SW480 (cell line): Measurements from ENCODE around the gene MAN1C1.
"Not testable (repeated sequence)": the region's sequence is repeated elsewhere in the genome, so short reads cannot be mapped to it uniquely, and the experiment has no call there.

ENCODE experiments used
- DNase-seq: peaks from one replicate; pipeline ENCODE4 v3.0.0-alpha.2; 2016; ENCODE audit warnings: low spot score

Gene MAN1C1

DNA sequence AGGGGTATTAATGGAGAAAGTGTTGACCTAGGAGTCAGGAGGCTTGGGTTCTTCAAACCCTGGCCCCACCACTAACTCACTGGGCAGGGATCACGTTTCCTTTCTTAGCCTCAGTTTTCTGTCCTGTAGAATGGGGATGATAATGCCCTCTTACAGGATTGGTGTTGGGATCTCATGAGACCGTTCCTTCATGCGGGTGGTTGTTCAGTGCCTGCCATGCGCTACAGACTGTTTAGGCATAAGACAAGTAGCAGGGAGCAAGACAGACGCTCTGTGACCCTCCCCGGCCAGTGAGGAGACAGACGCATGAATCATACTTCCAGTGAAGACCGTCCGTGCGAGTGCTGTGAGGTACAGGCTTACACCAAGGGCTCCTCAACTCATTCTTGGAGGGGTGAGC, 81.7 kb downstream of the MAN1C1 start:
- no peak for DNase-seq

DNA sequence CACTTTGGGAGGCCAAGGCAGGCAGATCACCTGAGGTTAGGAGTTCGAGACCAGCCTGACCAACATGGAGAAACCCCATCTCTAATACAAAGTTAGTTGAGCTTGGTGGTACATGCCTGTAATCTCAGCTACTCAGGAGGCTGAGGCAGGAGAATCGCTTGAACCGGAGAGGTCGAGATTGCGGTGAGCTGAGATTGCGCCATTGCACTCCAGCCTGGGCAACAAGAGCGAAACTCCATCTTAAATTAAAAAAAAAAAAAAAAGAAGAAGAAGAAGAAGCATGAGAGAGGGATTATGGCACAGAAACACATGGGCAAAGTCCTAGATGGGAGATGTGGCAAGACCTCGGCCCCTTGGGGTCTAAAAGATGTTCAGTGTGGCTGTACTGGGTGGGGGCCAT, 82.5 kb downstream of the MAN1C1 start:
- DNase-seq, result not testable (repeated sequence)

DNA sequence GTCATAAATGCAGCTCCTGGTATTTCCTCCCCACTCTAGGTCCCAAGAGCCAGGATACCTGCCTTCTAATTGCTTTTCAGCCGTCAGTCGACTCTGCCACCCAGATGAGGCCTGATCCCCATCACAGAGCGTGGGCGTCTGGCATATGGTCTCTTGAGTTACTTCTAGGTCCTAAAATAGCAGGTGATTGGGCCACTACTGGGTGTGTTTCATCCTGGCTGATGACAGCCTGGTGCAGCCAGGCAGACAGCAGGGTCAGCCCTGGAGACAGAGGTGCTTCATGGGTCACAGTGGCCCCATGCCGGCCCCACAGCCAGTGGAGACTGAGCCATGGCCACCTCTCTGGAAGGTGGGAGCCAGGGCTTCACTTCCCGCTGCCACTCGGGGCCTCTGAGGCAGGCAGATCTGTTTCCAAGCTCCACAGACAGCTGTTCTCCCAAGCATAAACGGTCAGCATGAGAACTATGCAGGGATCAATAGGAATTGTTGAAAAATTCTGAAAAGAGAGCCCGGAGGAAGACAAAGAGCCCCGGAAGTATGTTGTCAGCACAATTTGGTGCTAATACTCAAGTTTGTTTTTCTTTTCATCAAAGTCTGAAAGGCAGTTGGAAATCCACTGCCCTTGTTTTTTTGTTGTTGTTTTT, 83.0 kb downstream of the MAN1C1 start:
- no peak for DNase-seq

- DNase-seq, result no peak
Observed at GRCh38 chr1:25700144-25700523, 83.5 kb downstream of the MAN1C1 start.

DNA sequence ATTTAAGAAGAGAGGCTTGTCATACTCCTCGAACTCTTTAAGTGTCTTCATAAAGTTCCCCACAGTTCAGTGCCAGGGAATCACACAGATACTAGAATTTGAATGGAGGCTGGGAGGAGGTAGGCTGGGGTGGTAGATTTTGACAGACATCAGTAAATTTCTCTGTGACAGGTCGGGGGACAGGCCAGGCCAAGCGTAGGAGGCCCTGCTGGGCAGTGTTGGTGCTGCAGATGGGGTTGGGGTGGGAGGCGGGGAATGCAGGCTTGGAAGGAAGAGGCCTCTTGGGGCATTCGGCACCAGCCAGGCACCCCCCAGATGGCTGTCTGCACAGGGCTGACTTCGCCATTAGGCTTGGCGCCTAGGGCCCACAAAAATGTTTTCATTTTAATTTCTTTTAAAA, 84.0 kb downstream of the MAN1C1 start:
- no peak for DNase-seq

DNA sequence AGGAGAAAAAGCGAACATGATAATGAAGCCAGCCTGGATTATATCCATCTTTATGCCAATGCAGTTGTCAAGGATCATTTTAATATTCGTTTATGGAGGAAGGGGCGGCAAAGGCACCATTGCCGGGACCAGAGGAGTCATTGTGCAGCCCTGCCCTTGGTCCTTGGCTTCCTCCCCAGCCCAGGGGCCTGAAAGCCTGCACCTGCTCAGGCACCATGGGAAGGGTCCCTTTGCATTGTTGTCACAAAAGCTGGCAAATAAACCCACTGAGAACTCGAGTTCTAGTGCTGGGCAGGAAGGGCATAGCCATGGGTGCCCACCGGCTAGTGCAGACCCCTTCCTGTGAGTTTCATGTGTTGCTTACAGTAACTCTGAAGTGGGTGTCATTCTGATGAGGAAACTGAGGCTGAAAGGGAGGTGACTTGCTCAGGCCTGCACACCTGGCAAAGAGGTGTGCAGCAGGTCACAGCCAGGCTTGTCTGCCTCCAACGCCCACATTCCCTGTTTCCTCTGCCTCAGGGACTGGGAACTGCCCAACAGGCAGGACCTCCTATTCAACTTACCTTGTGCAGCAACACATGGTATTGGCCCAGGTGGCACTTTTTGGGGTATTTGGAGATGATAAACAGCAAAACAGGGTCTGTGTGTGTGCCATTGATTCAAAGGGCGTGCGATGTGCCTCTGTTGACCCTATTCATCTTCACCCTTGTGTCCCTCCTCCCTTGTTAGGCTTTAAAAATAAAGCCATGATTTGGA, 84.6 kb downstream of the MAN1C1 start:
- no peak for DNase-seq

DNA sequence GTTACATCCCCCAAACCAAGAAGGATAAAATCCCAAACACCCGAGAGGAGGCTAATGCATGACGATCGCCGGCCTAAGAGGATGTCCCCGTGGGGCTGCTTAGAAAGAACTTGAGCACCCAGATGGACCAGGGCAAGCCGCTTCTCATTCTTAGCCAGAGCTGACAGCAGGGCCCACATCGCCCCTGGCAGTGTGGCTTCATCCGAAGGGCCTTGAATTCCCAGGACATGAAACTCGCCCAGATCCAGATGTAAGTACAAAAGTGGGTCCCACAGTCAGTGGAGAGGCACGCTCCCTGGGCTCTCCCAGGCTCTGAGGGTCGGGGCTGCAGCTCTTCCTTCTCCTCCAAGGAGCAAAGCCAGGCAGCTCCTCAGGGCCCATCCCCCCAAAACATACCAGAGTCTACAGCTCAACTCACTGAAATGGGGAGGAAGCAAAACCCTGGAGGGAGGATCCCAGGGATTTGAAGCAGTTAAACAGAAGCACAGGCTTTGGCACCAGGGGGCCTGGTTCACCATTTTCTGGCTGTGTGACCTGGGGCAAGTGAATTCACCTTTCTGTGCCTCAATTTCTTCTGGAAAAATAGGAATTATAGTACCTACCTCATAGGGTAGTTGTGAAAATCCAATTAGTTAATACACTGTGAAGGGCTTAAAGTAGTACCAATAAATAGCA, 85.6 kb downstream of the MAN1C1 start:
- no peak for DNase-seq

DNA sequence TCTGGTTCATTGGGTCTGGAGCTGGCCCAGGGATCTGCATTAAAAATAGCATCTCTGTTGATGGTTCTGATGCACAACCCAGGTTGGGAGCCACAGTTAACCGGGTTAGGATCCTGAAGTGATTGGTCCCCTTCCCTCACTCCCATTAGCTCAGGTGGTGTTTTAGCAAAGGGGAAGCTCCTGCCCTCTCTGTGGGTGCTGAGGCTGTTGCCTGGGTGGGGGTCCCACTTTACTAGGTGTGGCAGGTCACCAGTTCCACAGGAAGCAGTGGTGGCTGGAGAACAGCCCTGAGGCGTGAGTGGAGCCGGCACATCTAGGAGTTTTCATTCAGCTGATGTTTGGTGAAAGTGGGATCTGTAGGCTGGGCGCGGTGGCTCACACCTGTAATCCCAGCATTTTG, 86.5 kb downstream of the MAN1C1 start:
- DNase-seq, result no peak

DNA sequence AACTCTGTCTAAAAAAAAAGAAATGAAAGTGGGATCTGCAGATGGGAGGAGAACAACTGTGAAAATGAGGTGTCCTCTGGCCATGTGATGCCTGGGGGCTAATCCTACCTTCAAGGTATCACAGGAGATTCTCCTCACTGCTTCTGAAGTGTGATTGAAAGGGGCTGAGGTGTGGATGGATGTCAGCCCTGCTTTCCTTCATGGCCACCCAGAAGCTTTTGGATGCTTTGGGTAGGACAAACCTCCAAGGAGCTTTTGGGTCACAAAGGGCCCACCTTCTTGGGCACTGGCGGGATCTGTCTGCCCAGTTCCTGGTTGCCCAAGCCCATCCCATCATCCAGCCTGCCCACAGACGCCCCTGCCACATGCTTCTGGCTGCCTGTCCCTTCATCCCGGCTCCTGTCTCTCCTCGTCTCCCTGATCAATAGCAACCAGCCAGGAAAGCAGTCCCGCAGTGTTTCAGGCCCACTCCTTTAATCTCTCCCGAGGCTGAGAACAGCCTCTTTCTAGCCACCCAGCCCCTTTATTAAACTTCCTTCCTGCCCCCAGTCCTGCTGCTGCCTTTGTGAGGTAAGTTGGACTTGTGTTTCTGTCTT, 87.2 kb downstream of the MAN1C1 start:
- DNase-seq, result no peak

DNA sequence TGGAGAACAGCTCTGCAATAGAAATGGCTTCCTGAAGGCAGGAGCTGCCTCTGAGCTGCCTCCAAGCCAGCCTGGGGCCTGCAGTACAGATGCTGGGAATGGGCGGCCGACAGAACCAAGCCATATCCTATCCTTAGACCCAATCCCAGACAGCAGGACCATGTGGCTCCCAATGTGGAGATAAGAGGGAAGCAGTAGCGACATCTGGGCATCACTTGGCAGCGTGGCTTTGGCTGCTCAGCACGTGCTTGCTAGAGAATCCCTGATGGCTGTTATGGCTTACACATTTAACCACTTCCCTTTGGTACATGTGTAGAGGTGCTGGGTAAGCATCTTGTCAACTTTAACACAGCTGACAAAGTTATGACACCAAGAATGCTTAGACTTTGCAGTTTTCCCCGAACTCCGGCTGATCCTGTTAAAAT, 87.7 kb downstream of the MAN1C1 start:
- no peak for DNase-seq

- DNase-seq, result no peak
Observed at GRCh38 chr1:25705699-25706098, 89.1 kb downstream of the MAN1C1 start.

DNA sequence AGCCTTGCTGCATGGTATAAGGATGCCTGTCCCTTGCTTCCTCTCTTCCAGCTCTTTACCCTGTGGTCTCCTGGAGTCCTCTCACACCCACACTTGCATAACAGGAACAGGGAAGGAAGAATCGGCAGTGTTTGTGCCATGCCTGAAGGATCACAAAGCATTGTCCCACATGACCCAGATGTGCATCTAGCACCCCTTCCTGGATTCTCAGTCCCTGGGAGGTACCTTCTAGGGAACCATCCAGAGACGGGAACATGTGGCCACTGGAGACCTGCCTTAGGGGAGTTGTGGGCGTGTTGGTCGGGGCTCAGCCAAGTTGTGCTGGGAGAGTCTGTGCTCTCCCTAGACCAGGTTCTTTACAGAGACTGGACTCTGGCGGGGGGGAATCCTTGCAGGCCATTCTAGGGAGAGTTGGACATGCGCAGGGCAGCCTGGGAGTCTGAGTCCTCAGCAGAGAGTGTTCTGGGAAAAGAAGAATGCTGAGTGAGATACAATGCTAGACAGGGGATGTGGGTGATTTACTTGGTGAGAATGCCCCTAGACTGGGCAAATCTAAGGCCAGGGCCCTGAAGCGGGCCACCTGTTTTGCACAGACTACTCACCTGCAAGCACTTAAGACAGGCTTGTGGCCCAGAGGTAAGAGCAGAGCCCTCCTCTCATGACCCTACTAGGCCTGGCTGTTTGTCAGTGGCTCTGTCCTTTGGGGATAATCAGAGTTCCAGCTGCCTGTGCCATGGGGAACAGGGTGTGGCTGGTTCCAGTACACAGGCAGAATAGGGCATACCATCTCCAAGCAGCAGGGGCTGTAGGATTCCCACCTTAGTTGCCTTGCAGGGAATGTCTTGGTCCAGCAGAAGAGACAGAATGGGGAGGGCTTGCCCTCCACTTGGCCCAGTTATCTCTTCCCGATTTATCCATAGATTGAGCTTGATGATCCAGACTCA, 89.8 kb downstream of the MAN1C1 start:
- DNase-seq, result no peak

DNA sequence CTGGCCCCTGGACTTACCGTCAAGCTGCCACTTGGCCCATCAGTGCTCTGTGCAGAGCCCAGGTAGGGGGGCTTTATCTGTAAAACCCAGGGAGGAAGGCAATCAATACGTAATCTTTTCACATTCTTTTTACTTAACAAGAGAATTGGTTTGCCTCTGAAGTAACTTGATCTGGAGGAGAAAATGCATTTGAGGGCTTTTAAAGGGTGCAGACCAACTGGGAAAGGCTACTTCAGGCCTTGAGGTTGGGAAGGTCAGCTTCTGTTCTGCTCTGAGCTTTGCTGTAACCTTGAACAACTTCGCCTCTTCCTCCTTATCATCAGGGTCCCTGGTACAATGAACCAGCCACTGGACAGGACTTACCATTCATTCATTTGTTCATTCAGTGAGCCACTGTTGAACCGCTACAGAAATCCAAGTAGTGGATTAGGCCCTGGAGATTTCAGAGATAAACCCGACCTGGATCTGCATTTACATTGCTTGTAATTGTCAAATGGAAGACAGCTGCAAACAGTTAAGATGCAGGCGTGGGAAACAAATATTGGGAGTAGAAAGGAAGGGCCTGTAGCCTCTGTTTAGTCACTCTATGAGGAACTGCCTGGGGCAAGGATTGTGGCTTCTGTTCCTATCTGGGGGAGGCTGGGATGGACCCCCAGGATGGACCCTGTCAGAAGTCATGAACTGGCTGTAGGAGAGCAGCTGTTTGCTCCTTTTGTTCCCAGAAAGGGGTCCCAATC, 90.9 kb downstream of the MAN1C1 start:
- DNase-seq, result no peak

- no peak for DNase-seq
Observed at GRCh38 chr1:25710583-25711347, 94.2 kb downstream of the MAN1C1 start.

DNA sequence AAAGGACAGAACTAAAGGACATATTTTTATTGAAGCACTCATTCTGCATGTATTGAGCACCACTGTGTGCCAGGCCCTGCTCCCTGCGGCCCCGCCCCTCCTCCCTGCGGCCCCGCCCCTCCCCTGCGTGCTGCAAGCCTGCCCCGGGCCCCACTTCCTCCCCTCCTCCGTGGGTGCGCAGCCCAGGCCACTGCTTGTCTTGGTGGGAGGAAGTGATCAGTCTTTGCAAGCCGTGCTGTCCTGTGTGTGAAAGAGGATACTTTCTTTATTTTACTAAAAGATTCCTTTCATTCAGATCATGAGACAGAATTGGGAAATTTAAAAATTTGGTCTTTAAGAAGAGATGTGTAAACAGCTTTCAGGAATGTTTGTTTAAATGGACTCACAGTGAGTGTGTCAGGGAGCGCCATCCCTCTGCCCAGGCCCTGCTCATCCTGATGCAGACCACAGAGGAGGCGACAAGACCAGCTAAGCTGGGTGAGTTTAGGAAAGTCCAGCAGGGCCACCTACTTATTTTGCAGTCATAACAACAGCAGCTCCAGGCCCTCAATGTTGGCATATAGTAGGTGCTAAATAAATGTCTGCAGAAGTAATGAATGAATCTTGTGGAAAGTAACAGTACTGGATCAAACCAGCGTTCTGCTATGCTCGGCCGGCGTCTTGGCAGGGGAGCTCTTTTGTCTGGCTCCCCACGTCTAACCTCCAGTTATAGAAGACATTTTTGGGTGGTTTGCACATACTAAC, 95.1 kb downstream of the MAN1C1 start:
- DNase-seq, result no peak

DNA sequence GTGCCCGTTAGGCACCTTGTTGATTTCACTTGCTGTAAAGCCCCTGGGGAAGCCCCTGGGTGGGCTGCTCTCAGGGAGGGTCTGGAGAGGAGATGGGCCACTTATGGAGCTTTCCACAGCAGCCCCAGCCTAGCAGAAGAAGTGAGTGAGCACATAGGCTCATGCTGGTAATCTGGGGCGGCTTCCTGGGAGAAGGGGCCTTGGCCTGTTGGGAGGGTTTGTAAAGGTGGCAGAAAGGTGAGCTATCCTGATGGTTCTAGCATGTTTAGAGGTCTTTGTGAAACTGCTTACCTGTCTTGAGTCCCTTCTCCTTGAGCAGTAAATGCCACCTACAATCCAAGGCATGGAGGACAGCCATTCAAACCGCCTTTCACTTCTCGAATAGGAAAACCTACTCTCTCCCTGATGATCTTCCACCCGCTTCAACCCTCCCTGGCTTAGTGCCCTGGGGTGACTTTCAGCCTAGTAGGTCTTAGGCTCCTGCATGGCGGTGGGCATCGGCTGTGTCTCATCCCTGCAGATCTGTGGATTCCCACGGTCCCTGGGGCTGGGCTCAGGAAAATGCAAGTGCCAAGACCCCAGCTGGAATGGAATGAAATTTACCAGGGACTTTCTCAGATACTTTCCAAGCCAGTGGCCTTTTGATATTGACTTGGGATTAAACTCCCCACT, 95.8 kb downstream of the MAN1C1 start:
- DNase-seq, result no peak

- no peak for DNase-seq
Observed at GRCh38 chr1:25713961-25714360, 97.4 kb downstream of the MAN1C1 start.

- DNase-seq, result no peak
Observed at GRCh38 chr1:25714372-25714931, 97.9 kb downstream of the MAN1C1 start.

GRCh38 chr1:25715888-25716287, 99.3 kb downstream of the MAN1C1 start:
- DNase-seq, result no peak
